ENCODE measurements around the gene DQX1. TPM values are rescaled to one million over a fixed set of nuclear protein-coding genes. Genes with fewer than 3 reads are reported as not detected.

Gene DQX1
- total RNA-seq, 1 experiment from 2014 or later, result 1.3 TPM

DNA sequence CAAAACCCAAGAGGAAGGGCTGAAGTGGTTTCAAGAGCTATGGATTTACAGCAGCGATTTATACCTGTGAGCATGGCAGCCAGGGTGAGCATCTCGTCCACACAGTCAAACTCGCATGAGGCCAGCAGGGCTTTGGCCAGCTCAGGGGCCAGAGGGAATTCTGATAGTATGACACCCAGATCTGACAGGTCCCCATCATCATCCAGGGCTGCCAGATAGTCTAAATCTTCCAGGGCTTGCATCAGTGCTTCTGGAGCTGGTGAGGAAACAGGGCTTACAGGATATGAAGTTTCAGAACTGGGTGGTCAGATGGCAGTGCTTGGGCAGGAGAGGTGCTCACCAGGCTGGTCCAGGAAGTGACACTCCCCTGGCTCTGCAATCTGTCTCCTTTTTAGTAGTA lies 3.5 kb downstream of the DQX1 start:
- Mint-ChIP-seq H3K9me3 (0 out of 2 replicates have a peak, but pooled peaks cover 3% of the 10 kb centered on the region), H3K27me3 (ENCODE audit: low read depth) (peaks cover 62% of the 10 kb centered on the region), H3K36me3 (peaks cover 14% of the 10 kb centered on the region), H3K4me3 (no peak overlapping the region), H3K4me1 (no peaks in the 10 kb centered on the region; the same call in 1 of the 2 replicates), H3K27ac (no peak overlapping the region)
- CTCF ChIA-PET, result interaction anchor here (0.9 to 1.1 kb wide), 2 partner anchors 14 to 26 kb away, joined by 3 read pairs; no protein-coding TSS in a partner anchor
- DNase-seq (ENCODE audit: low spot score) (no peak), ATAC-seq (no peak)
- POLR2A ChIA-PET, result no interaction called here
- TF ChIP-seq ZNF219 (CRISPR knock-in tag; IDR thresholded peaks at IDR 0.05; ENCODE audit: borderline replicate concordance) (no peak), ZNF425 (CRISPR knock-in tag; conservative IDR thresholded peaks at IDR 0.05) (no peak), ZNF232 (CRISPR knock-in tag; IDR thresholded peaks at IDR 0.05) (no peak)

DNA sequence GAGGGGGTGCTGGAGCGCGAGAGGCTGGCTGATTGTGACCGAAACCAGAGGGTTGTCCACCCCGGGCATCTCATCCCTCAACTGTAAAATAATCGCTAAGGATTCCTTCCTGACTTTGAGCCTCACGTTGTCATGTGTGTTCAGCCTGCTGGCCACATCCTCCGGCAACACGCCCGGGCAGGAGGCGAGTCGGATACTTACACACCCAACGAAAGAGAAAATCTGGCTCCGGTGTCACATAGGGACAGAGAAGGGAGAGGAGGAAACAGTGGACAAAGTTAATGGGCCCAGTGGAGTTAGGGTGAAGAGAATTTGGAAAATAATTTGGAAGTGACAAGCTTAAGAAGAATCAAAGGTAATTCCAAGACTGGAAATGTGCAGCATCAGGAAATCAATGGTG lies 9.4 kb downstream of the DQX1 start:
- TF ChIP-seq, protein P1, sequence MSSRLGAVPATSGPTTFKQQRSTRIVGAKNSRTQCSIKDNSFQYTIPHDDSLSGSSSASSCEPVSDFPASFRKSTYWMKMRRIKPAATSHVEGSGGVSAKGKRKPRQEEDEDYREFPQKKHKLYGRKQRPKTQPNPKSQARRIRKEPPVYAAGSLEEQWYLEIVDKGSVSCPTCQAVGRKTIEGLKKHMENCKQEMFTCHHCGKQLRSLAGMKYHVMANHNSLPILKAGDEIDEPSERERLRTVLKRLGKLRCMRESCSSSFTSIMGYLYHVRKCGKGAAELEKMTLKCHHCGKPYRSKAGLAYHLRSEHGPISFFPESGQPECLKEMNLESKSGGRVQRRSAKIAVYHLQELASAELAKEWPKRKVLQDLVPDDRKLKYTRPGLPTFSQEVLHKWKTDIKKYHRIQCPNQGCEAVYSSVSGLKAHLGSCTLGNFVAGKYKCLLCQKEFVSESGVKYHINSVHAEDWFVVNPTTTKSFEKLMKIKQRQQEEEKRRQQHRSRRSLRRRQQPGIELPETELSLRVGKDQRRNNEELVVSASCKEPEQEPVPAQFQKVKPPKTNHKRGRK (CRISPR knock-in tag; IDR thresholded peaks at IDR 0.05; ENCODE audit: borderline replicate concordance), result 0 out of 2 replicates have a peak, but pooled peaks have one; percentile 12
- no peak for TF ChIP-seq ERG (CRISPR knock-in tag; IDR thresholded peaks at IDR 0.05)
- Mint-ChIP-seq H3K4me3 (no peak overlapping the region), H3K4me1 (peaks cover 16% of the 10 kb centered on the region), H3K9me3 (peaks cover 8% of the 10 kb centered on the region), H3K36me3 (peaks cover 9% of the 10 kb centered on the region), H3K27me3 (ENCODE audit: low read depth) (peaks cover 98% of the 10 kb centered on the region), H3K27ac (no peak overlapping the region)
- no peak for ATAC-seq
- ChIA-PET CTCF (interaction anchor here (0.6 to 1.9 kb wide), 5 partner anchors 10 to 34 kb away, joined by 3 to 8 read pairs (median 4); partner anchors contain the start of genes AUP1, CCDC142, DQX1 and HTRA2), POLR2A (interaction anchor here (1.0 to 1.1 kb wide), 3 partner anchors 8 to 70 kb away, joined by 3 to 8 read pairs (median 4); no protein-coding TSS in a partner anchor)
- no peak for DNase-seq (ENCODE audit: low spot score)

GRCh38 chr2:74515981-74516633 lies 9.9 kb downstream of the DQX1 start:
- CTCF ChIA-PET, result interaction anchor here (0.6 to 1.9 kb wide), 7 partner anchors 9 to 56 kb away, joined by 3 to 8 read pairs (median 5); partner anchors contain the start of genes AUP1, CCDC142, DQX1 and HTRA2
- no peak overlapping the region for H3K4me3 Mint-ChIP-seq
- peaks cover 9% of the 10 kb centered on the region for H3K36me3 Mint-ChIP-seq
- H3K27ac Mint-ChIP-seq, result no peak overlapping the region
- peaks cover 99% of the 10 kb centered on the region for H3K27me3 Mint-ChIP-seq (ENCODE audit: low read depth)
- peak; percentile 93 for DNase-seq (ENCODE audit: low spot score)
- peak; percentile 76 for ATAC-seq
- POLR2A ChIA-PET, result interaction anchor here (1.0 to 1.1 kb wide), 3 partner anchors 8 to 71 kb away, joined by 3 to 8 read pairs (median 4); no protein-coding TSS in a partner anchor
- peaks cover 8% of the 10 kb centered on the region for H3K9me3 Mint-ChIP-seq
- H3K4me1 Mint-ChIP-seq, result peaks cover 16% of the 10 kb centered on the region
- TF ChIP-seq, protein P2, sequence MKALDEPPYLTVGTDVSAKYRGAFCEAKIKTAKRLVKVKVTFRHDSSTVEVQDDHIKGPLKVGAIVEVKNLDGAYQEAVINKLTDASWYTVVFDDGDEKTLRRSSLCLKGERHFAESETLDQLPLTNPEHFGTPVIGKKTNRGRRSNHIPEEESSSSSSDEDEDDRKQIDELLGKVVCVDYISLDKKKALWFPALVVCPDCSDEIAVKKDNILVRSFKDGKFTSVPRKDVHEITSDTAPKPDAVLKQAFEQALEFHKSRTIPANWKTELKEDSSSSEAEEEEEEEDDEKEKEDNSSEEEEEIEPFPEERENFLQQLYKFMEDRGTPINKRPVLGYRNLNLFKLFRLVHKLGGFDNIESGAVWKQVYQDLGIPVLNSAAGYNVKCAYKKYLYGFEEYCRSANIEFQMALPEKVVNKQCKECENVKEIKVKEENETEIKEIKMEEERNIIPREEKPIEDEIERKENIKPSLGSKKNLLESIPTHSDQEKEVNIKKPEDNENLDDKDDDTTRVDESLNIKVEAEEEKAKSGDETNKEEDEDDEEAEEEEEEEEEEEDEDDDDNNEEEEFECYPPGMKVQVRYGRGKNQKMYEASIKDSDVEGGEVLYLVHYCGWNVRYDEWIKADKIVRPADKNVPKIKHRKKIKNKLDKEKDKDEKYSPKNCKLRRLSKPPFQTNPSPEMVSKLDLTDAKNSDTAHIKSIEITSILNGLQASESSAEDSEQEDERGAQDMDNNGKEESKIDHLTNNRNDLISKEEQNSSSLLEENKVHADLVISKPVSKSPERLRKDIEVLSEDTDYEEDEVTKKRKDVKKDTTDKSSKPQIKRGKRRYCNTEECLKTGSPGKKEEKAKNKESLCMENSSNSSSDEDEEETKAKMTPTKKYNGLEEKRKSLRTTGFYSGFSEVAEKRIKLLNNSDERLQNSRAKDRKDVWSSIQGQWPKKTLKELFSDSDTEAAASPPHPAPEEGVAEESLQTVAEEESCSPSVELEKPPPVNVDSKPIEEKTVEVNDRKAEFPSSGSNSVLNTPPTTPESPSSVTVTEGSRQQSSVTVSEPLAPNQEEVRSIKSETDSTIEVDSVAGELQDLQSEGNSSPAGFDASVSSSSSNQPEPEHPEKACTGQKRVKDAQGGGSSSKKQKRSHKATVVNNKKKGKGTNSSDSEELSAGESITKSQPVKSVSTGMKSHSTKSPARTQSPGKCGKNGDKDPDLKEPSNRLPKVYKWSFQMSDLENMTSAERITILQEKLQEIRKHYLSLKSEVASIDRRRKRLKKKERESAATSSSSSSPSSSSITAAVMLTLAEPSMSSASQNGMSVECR (CRISPR knock-in tag; IDR thresholded peaks at IDR 0.05; ENCODE audit: borderline replicate concordance), result peak; percentile 79
- TF ChIP-seq RORB (CRISPR knock-in tag; IDR thresholded peaks at IDR 0.05), result no peak
- TF ChIP-seq, protein P3, sequence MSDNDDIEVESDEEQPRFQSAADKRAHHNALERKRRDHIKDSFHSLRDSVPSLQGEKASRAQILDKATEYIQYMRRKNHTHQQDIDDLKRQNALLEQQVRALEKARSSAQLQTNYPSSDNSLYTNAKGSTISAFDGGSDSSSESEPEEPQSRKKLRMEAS (CRISPR knock-in tag; IDR thresholded peaks at IDR 0.05), result peak; percentile 99
- TF ChIP-seq FOXK1 (CRISPR knock-in tag; IDR thresholded peaks at IDR 0.05), result peak; percentile 83
- no peak for TF ChIP-seq GABPB1 (CRISPR knock-in tag; IDR thresholded peaks at IDR 0.05)
- TF ChIP-seq RELA (CRISPR knock-in tag; IDR thresholded peaks at IDR 0.05; ENCODE audit: borderline replicate concordance), result peak; percentile 88
- TF ChIP-seq TEAD1 (CRISPR knock-in tag; IDR thresholded peaks at IDR 0.05), result peak; percentile 92
- no peak; the same call in 1 of the 2 replicates for TF ChIP-seq ZNF263 (CRISPR knock-in tag; IDR thresholded peaks at IDR 0.05; ENCODE audit: low read depth)
- no peak for TF ChIP-seq GRHL2 (CRISPR knock-in tag; IDR thresholded peaks at IDR 0.05; ENCODE audit: insufficient replicate concordance, severe bottlenecking)
- TF ChIP-seq TCF7 (CRISPR knock-in tag; IDR thresholded peaks at IDR 0.05; ENCODE audit: low read depth), result peak; percentile 84; the same call in 1 of the 2 replicates
- TF ChIP-seq E2F5 (CRISPR knock-in tag; IDR thresholded peaks at IDR 0.05), result peak; percentile 83
- TF ChIP-seq, protein P4, sequence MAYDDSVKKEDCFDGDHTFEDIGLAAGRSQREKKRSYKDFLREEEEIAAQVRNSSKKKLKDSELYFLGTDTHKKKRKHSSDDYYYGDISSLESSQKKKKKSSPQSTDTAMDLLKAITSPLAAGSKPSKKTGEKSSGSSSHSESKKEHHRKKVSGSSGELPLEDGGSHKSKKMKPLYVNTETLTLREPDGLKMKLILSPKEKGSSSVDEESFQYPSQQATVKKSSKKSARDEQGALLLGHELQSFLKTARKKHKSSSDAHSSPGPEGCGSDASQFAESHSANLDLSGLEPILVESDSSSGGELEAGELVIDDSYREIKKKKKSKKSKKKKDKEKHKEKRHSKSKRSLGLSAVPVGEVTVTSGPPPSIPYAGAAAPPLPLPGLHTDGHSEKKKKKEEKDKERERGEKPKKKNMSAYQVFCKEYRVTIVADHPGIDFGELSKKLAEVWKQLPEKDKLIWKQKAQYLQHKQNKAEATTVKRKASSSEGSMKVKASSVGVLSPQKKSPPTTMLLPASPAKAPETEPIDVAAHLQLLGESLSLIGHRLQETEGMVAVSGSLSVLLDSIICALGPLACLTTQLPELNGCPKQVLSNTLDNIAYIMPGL (CRISPR knock-in tag; IDR thresholded peaks at IDR 0.05), result no peak; the same call in 1 of the 2 replicates

Measured in WTC11 (cell line).